NCI-H128 (cell line): ENCODE data around the gene ZNF407.
A peak's percentile ranks its signal among the peaks of the same experiment; 100 is the strongest.

ENCODE experiments used
- DNase-seq: peaks from one replicate; lab custom pipeline; 2025; ENCODE audit not compliant: unreplicated experiment; lab: John Stamatoyannopoulos, UW

The ZNF407 gene

DNA sequence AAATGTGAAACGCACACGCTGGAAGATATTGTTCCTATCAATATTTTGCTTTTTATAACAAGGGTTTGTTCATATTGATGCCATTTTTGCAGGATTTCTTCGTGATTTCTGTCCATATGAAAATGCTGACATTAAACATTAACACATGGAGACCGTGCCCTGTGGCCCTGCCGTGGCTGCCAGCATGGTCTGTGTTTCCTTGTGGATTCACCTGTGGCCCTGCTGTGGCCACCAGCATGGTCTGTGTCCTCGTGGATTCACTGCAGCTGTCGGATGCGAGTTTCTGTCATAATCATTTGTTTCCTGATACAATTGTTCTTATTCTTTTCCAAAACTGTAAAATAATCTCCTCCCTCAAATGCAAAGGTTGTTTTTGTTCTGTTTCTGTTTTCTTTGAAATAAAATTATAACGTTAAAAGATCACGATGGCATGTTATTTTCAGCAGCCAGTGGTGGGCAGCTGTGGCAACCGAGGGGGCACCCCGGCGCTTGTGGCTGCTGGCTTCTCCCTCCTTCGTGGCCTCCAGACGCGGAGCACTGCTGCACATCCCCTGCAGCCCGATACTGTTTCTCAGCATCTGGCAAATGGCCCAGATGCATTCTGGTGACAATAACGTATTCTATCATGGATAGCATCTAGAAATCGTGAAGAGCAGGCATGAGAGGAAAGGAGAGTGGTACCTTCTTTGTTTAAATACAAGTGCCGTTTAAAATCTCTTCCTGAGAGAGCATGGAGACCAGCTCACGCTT is 467.8 kb downstream of the ZNF407 start:
- DNase-seq, result peak; percentile 77

DNA sequence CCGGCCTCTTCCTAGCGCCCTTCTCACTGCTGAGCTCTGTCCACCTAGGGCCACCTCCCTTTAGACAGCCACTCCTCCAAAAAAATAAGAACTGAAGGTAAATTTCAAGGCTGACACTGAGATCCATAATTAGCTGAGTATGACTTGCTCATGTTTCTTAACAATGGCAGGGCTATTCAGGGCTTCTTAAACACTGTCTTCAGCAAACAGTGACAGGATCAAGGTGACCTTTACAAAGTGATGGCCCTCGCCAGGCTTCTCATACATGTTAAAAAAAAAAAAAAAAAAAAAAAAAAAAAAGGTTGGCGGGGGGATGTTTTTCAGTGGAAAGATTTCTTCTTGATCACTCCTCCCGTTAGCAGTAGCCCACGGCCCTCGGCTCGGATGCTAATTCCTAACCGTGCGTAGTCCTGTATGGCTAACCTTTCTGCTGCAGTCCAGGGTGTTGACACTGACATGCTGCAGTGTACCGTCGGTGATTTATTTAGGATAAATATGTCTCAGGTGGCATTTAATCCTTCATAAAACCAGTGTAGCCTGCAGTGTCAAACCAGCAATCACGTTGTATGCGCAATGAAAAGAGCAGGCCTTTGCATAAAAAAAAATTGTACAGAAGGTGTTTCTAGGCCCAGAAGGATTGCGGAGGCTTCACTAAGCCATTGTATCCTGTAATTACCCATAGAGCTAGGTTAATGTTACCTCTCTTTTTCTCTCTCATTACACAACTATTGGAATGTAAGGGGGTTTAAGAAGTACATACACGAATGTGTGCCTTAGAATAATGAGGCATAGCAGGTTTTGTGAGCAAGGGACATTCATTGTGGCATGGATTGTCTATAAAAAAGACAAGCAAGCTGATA is 468.6 kb downstream of the ZNF407 start:
- no peak for DNase-seq

DNA sequence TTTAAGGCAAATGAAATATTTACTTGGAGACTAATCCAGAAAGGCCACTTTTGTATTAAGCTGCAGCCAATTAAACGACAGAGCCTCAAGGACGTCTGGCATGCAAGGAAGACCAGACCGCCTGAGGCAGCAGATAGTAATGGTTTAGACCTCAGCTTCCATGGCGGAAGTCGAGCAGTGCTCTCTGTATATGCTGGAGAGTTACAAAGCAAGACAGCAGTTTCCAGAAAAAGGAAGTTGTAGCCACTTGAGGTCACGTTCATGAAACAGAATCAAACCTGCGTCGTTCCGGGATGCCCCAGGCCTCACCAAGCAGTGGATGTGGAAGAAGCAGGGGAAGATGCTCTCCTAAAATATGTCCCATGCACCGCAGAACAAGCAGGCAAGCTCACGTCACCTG is 469.3 kb downstream of the ZNF407 start:
- DNase-seq, result no peak

DNA sequence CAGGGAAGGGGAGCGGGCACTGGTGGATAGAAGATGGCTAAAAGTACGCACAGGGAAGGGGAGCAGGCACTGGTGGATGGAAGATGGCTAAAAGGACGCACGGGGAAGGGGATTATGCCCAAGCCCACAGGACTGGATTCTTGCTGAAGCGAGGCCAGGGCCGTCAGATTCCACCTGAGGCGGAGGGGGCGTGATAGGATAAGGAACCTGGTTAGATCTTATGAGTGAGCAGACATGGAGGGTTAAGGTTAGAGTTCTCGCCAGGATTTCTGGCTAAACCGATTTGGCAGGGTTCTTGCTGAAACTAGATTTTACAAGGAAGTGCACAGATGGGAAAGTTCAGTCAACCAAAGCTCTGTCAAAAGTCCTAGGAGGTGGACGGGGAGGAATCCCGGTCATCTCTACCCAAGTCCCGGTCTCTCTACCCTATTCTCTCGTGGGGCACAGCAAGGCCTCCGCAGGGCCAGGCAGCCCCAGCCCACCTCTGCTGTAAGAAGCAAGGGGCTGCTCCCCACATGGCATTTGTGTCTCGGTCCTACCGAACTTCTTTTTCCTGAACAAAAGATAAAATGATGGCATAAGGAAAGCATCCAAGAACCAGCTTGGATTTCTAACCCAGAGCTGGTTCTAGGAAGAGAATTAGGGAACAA is 470.5 kb downstream of the ZNF407 start:
- no peak for DNase-seq

DNA sequence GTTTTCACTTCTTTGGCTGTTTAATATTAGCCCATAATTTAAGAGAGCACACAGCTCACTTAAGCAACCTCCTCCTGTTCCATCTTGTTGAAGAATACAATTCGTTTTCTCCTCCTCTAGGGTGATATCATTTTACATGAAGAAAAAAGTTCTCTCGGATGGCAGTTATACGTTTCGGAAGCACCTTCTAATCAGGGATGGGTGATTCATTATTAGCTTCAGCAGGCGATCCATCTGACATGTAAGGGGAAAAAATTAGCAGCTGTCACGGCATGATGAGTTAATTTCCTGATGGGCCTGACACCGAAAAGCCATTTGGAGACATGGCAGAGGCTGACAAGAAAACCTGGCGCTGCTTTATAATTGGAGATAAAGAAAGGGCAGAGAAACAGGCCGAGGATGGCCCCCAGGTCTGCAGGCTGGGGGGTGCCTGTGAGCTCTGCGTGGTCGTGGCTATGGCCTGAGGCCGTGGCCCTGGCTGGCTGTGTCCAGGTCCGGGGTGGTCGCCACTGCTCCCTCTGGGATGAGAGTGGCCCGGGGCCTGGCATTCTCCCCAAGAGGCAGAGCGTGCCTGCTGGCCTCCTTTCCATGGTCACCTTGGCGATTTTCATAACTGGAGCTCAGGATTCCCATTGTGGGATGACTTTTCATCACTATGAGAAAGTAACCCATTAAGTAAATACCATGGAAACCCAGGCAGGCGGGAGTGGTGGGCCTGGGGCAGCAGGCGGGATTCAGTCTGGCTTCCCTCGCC is 471.2 kb downstream of the ZNF407 start:
- no peak for DNase-seq

DNA sequence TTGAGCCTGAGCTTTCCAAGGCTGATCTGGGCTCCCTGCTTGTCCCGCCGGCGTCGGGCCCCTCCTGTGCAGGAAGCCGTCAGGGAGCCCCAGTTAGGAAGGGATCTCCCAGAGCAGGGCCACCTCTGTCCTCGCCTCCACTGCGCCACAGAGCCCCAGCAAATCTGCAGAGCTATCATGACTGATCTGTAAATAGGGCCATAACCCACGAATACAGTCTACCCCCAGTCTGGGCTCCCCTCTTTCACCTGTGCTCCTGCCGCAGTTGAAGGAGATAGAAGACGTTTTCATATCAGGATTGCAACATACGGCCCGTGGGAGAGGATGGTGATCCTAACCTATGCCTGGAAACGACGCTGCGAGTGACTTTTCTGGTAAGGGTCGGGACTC is 472.6 kb downstream of the ZNF407 start:
- no peak for DNase-seq

DNA sequence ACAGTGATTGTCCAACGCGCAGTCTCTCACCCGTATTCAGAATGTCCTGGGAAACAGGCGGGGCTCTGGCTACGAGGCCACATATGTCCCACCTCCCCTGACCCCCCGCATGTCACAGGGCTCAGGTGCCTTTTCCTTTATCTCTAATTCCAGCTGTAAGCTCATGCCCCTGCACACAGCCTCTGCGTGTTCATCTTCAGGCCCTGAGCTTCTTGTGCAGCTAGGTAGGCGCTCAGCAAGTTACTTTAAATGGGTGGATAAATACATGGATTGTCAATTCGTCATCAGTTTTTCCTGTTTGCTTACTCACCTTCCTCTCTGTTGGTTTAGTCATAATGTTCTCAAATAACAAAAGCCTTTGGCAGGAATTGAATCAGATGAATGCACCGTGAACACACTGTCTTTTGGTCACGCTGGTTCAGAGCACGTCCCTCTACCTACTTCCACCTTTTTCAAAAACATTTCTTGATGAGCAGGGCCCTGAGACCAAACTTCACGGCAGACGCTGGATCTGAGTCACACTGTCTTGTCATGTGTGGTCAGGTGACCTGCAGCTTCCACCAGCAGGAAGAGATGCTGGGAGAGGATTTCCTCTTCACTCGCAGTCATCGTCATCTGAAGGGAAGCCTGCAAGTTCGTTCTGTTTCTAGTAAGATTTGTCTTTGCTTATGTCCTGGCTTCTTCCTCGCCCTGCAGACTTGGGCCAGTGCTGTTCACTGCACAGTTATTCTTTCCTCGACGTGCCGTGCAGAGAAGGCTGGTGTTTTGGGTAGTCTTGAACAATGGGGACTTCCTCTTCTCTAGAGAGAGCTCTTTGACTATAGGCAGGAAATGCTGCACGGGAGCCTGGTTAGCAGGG is 473.2 kb downstream of the ZNF407 start:
- DNase-seq, result no peak

DNA sequence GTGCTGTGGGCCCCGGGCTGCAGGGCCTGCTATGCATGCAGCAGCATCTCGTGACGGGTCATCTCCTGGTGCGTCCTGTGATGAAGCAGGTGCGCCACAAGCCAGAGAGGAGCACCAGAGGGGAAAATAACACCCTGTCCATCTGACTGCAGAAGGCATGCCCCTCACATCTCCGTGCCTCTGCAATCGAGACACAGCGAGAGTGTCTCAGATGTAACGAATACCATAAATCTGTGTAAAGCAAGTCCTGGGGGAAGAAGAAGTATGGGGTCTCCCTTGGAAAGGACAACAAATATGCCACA is 473.8 kb downstream of the ZNF407 start:
- no peak for DNase-seq

DNA sequence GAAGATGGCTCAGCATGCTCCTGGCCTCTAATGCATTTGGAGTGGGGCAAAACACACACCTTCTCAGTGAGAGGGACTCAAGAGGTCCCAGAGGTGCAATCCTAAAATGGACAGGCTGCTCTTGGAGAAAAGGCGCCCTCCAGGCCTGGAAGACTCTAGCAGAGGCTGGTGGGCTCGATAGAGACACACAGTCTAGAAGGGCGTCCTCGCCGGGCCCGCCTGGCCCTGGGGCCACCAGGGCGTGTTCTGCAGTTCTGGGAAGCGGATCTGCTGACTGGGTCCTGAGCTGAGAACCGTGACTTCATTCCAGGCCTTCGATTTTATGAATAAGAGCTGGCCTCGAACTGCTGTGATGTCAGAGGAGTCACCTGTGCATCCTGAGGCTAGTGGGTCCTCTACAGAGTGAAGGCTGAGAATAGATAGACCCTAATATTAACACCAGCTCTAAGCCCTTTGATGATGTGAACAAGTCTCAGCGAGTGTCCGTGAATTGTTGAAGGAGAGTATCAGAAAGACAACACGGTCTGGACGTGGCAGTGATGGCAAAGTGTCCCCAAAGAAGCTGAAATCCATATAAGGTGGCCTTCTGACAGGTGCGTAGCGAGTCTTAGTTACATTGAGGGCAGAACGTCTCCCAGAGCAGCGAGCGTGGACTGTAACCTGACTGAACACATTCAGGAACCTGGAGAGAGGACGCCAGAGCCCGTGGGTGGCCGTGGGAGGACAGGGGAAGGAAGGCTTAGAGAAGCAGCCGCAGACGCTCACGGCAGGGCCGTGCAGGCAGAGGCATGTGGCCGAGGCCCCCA is 474.4 kb downstream of the ZNF407 start:
- no peak for DNase-seq

DNA sequence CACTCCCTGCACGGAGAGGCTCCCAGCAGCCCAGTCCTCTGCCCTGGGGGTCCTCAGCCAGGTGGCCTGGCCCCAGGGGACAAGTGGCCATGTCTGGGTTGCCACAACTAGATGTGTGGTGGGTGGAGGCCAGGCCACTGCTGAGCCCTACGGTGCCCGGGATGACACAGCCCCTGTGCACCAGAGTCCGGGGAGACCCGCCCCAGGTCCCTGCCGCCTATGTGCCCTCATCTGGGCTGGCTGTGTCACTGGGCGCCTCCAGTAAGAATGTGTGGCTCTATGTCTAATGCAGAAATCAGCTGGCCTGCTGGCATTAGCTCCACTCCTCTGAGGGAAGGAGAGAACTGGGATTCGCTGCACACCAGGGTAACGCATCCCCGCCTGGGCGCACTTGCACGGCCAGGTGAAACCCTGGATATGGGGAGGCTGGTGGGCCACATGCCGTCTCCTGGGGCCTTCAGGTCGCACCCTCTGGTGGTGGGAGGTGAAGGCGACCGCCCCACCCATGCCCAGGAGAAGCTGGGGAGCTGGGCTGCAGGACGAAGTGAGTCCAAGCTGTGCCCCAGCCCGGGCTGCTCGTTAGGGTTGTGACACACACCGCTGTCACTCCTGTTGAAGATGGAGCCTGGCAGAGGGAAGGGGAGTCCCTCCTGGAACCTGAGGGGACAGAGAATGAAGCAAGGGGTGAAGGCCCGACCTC is 475.2 kb downstream of the ZNF407 start:
- DNase-seq, result no peak

DNA sequence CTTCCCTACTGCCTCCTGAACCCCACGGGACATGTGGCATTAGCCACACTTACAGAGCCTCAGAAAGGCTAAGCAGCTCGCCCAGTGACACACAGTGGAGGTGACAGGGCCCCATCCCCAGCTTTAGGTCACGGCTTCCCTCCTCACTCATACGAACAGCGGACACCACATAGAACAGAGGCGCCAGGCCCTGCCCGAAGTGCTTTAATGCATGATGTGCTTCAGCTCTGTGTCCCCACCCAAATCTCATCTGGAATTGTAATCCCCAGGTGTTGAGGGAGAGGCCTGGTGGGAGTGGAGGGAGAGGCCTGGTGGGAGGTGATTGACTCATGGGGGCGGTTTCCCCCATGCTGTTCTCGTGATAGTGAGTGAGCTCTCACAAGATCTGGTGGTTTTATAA is 476.0 kb downstream of the ZNF407 start:
- no peak for DNase-seq

DNA sequence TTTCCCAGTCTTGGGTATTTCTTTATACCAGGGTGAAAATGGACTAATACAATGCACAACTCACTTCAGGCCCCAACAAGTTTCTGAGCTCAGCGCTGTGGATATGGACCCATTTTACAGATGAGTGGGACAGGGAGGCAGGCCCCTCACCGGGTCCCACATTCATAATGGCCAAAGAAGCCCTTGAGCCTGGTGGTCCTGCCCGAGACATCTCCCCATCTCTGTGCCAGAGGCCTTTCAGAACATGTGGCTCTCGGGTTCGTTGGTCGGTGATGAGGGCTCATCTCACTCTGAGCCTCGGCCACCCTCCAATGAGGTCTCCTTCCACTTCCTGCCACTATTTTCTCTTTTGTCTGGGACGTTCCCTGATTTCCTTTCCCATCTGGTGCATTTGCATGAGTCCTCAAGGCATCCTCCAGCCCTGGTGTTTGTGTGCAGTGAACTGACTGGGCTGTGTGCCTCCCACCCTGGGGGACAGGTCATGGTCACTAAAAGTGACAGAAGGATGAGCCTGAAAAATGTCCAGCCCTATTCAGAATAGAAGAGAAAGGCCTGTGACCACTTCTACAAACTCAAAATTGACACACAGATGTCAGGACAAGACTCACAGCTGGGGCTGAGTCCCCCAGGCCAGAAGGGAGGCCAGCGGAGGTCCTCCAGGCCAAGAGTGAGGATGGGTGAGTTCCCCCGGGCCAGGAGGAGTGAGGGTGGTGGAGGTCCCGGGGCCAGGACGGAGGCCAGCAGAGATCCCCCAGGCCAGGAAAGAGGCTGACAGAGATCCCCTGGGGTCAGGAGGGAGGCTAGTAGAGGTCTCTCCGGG is 476.7 kb downstream of the ZNF407 start:
- DNase-seq, result no peak

DNA sequence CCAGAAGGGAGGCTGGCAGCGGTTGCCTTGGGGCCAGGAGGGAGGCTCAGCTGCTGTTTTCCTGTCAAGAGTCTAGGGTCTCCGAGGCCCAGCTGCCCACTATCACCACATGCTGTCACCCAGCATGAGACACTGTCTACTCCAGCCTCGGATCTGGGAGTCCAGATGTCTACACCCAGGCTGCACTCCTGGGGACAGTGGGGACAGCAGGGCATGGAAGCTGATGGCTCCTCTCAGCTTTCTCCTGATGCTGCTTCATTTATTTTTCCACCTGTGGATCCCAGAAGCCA is 477.3 kb downstream of the ZNF407 start:
- DNase-seq, result no peak

DNA sequence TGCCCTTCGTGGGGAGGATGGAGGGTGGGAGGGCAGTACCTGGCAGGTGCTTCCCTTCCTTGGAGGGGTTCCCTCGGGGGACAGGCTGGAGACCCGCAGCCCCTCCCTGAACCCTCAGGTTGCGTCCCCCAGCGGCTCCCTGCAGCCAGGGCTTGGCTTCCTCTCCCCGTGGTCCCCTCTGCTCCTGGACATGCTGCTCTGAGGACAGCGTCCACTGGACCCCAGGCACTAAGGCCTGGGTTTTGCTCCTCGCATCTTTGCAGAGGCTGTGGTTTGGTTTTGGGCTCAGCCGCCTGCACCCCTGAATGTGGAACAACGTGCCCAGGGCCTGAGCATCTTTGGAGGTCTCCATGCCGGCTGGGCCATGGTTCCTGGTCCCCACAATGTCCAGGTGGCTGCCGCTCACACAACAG is 477.8 kb downstream of the ZNF407 start:
- DNase-seq, result no peak

DNA sequence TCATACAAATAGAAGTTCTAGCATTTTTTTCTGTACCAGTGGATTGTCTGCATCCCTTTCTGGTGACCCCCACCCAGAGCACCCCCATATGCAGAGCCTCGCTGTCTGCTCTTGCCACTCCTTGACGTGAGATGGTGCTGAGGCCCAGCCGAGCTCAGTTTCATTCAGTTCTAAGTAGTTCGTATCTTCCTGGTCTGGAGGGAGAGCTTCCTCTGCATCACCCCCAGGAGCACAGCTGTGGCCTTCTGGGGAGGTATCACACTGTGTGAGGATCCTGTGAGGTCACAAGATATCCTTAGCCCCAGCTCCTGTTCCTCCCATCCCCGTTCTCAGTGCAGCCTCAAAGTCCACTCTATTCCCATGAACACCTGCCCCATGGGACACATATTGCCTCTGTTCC is 478.6 kb downstream of the ZNF407 start:
- no peak for DNase-seq

DNA sequence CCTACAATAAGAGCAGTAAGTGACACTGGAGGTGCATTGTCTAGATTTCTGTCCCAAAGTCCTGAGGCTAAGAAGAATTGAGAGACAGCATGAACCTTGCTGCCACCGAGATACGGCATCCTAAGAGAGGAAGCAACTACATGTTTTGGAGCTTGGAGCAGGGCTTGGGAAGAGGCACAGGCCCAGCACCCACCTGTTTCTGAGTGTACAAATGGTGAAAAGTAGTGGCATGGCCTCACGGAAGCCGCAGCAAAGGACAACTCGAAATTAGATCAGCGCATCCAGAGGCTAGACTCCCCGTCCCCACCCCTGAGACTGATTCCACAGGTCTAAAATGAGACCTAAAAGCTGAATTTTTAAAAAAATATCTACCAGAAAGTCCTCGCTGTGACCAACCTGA is 483.8 kb downstream of the ZNF407 start:
- DNase-seq, result no peak

DNA sequence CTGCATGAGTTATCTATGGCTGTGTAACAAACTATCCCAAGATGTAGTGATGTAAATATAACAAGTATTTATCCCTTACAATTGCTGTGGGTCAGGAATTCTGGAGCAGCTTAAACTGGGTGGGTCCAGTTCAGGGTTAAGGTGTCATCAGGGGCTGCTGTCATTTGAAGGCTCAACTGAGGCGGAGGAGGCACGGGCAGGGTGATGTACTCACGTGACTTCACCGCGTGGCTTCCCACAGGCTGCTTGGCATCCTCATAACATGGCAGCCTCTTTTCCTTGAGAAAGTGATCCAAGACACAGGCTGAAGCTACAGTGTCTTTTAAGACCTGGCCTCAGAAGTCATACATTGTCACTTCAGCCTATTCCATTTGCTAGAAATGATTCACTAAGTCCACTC is 485.5 kb downstream of the ZNF407 start:
- no peak for DNase-seq

DNA sequence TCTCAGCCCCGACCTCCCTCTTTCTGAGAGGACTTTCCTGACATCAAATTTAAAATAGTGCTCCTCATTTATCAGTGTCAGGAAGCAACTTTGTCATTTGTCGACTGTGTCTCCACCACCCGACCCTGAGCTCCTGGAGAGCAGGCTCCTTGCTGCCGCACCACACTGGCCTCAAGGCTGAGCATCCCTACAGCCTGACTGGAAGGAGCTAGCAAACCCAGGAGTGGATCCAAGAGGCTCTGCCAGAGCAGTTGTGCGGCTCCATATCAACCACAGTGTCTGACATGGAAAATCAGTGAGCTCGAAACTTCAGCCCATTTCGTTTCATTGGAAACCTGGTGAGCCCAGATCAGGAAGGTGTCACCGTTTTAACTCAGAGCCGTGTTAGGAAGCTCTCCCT is 486.1 kb downstream of the ZNF407 start:
- no peak for DNase-seq
